K562 (cell line): ENCODE results near the gene ANXA3. TPM values are rescaled to one million over a fixed set of nuclear protein-coding genes. Genes with fewer than 3 reads are reported as not detected.

ENCODE experiments used
- ARID1B ChIP-seq: fragments of 450-650 bp; IDR thresholded peaks from 2 replicates; pipeline ENCODE4 v1.6.1; 2016; ENCODE audit warnings: antibody characterized with exemption, mild to moderate bottlenecking, inconsistent platforms
- CSDE1 ChIP-seq, 2 experiments: fragments of 450-650 bp; IDR thresholded peaks; 2 replicates each; pipeline ENCODE4 v1.6.1; 2016; ENCODE audit warnings: mild to moderate bottlenecking in 1 of 2
- GABPB1 ChIP-seq: sonication (generic); formaldehyde crosslinking; IDR thresholded peaks from 2 replicates; pipeline ENCODE4 v1.8.0; 2022; ENCODE audit warnings: mild to moderate bottlenecking, missing genetic modification reagents
- HCFC1 ChIP-seq: IDR thresholded peaks from 2 replicates; pipeline ENCODE4 v1.6.1; 2012; ENCODE audit warnings: low read depth, low read length, improper control_type of control experiment
- HDAC1 ChIP-seq, 2 experiments: fragments of 450-650 bp; IDR thresholded peaks; 2 replicates each; pipeline ENCODE4 v1.6.1; 2016 to 2017; ENCODE audit warnings: inconsistent platforms in 1 of 2, mild to moderate bottlenecking in 1 of 2, moderate library complexity in 1 of 2
- MAFK ChIP-seq: IDR thresholded peaks from 2 replicates; pipeline ENCODE4 v1.6.1; 2011; ENCODE audit warnings: low read length, improper control_type of control experiment
- NFRKB ChIP-seq: fragments of 450-650 bp; IDR thresholded peaks from 2 replicates; pipeline ENCODE4 v1.6.1; 2016; ENCODE audit warnings: low read depth
- POLR2A ChIP-seq: fragments of 450-650 bp; conservative IDR thresholded peaks from 2 replicates; pipeline ENCODE4 v1.6.1; 2016
- SMAD2 ChIP-seq: fragments of 150-350 bp; IDR thresholded peaks from 2 replicates; pipeline ENCODE4 v1.6.1; 2014; ENCODE audit warnings: low read depth, mild to moderate bottlenecking, low read length
- SMARCA4 ChIP-seq: fragments of 450-650 bp; IDR thresholded peaks from 2 replicates; pipeline ENCODE4 v1.6.1; 2016
- SMARCE1 ChIP-seq: fragments of 450-650 bp; IDR thresholded peaks from 2 replicates; pipeline ENCODE4 v1.7.1; 2016; ENCODE audit warnings: mild to moderate bottlenecking
- STAT5B ChIP-seq: fragments of 250-450 bp; sonication (Bioruptor Pico); IDR thresholded peaks from 2 replicates; pipeline ENCODE4 v1.8.0; 2021; ENCODE audit warnings: mild to moderate bottlenecking, inconsistent platforms
- THRAP3 ChIP-seq: fragments of 450-650 bp; IDR thresholded peaks from 2 replicates; pipeline ENCODE4 v1.6.1; 2016; ENCODE audit warnings: mild to moderate bottlenecking, inconsistent platforms, borderline replicate concordance
- U2AF2 ChIP-seq: fragments of 200-400 bp; formaldehyde crosslinking; optimal IDR thresholded peaks from 2 replicates; pipeline ENCODE3; 2017; ENCODE audit warnings: low read depth, mild to moderate bottlenecking, low read length
- ZBTB8A ChIP-seq: fragments of 450-650 bp; IDR thresholded peaks from 2 replicates; pipeline ENCODE4 v1.6.1; 2018; ENCODE audit warnings: mild to moderate bottlenecking, moderate library complexity; ENCODE audit not compliant: partially characterized antibody
- ZFP36 ChIP-seq: fragments of 150-350 bp; IDR thresholded peaks from 2 replicates; pipeline ENCODE4 v1.6.1; 2018; ENCODE audit warnings: low read length, low read depth; ENCODE audit not compliant: partially characterized antibody
- ZNF124 ChIP-seq: sonication (generic); formaldehyde crosslinking; IDR thresholded peaks from 2 replicates; pipeline ENCODE4 v1.8.1; 2022; ENCODE audit warnings: missing genetic modification reagents
- ZNF140 ChIP-seq: fragments of 250-450 bp; sonication (Bioruptor Pico); IDR thresholded peaks from 2 replicates; pipeline ENCODE4 v1.8.0; 2021; ENCODE audit warnings: moderate library complexity, mild to moderate bottlenecking, inconsistent platforms
- polyA plus RNA-seq, 8 experiments: library from polyadenylated mRNA; depleted of rRNA in 4 of 8; stranded (reverse) in 5 of 8; unstranded in 3 of 8; fragments of >200 nt; fragmentation: Nextera tagmentation in 2 of 8; fragmentation: Illumina TruSeq in 1 of 8; extraction: Ambion mirVana in 2 of 8; extraction: Trizol in 1 of 8; gene quantifications; 2 replicates each; pipeline versions ENCODE4 v1.2.1 to v1.2.3, GENCODE V29; 2011 to 2014; ENCODE audit warnings: inconsistent platforms in 1 of 8, missing spikeins in 1 of 8
- total RNA-seq, 7 experiments: library from RNA; depleted of rRNA in 6 of 7; stranded (reverse); fragments of >200 nt in 6 of 7; fragmentation: Illumina TruSeq in 2 of 7; extraction: Trizol in 2 of 7; gene quantifications; 2 replicates each; pipeline versions ENCODE4 v1.2.1 to v1.2.3, GENCODE V29; 2011 to 2021; ENCODE audit warnings: low replicate concordance in 1 of 7
- TF ChIP-seq, protein P1 (sequence below): fragments of 450-650 bp; formaldehyde crosslinking; IDR thresholded peaks from 2 replicates; pipeline ENCODE4 v1.4.0; 2020; ENCODE audit warnings: mild to moderate bottlenecking, moderate library complexity
- TF ChIP-seq, protein P2 (sequence below), 2 experiments: fragments of 450-650 bp; IDR thresholded peaks; 2 replicates each; pipeline ENCODE4 v1.6.1; 2016
- TF ChIP-seq, protein P3 (sequence below): fragments of 450-650 bp; IDR thresholded peaks from 2 replicates; pipeline ENCODE4 v1.7.0; 2016; ENCODE audit warnings: borderline replicate concordance
- TF ChIP-seq, protein P4 (sequence below): fragments of 250-450 bp; sonication (Bioruptor Pico); IDR thresholded peaks from 2 replicates; pipeline ENCODE4 v1.5.0; 2021; ENCODE audit warnings: mild to moderate bottlenecking, moderate library complexity

Gene ANXA3
- total and polyA plus RNA-seq, 9 of the 15 experiments (the other 6 are each of a cell fraction or from before 2014, with no cell fraction given): 6.3 to 15.5 (median 9.8) TPM

DNA sequence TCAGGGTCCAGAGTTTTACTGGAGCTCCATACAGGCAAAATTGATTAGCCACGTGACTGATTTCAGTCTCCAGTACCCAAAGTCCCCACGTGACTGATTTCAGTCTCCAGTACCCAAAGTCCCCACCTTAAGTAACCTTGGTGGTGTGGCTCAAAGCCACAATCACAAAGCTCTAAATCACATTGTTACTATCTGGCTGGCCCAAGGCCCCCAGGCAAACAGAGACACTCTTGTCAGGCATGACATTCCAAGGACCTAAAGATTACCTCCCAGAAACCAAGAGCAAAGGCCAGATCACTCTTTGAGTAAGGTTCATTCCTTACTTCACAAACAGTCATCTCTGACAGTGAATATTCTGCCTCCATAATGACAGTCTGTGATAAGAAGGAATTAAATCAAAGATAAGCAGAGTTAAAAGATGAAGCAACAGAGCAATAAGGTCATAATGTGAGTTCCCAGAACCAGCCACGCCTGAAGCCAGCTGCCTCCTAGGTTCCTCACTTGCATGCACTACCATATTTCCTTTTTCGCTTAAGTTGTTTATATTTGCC lies 78.5 kb downstream of the ANXA3 start (continued):
- TF ChIP-seq NFRKB (0 out of 2 replicates have a peak, but pooled peaks have one; percentile 61), MAFK (no peak), CSDE1 (IDR thresholded peaks at IDR 0.05) (no peak), ZNF124 (CRISPR knock-in tag) (no peak), SMAD2 (no peak), GABPB1 (CRISPR knock-in tag) (no peak; the same call in 1 of the 2 replicates), SMARCA4 (peak; percentile 61), SMARCE1 (peak; percentile 64), ZBTB8A (no peak), HCFC1 (no peak), THRAP3 (no peak), STAT5B (CRISPR knock-in tag) (no peak), ARID1B (peak; percentile 81), POLR2A (no peak), ZFP36 (peak; percentile 22), HDAC1 (IDR thresholded peaks at IDR 0.05) (peak in 1 of 2 experiments; percentile 71; a peak in 2 of 4 replicates), ZNF140 (no peak), U2AF2 (no peak)
- TF ChIP-seq, protein P1, sequence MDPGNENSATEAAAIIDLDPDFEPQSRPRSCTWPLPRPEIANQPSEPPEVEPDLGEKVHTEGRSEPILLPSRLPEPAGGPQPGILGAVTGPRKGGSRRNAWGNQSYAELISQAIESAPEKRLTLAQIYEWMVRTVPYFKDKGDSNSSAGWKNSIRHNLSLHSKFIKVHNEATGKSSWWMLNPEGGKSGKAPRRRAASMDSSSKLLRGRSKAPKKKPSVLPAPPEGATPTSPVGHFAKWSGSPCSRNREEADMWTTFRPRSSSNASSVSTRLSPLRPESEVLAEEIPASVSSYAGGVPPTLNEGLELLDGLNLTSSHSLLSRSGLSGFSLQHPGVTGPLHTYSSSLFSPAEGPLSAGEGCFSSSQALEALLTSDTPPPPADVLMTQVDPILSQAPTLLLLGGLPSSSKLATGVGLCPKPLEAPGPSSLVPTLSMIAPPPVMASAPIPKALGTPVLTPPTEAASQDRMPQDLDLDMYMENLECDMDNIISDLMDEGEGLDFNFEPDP (CRISPR knock-in tag): no peak
- TF ChIP-seq, protein P2, sequence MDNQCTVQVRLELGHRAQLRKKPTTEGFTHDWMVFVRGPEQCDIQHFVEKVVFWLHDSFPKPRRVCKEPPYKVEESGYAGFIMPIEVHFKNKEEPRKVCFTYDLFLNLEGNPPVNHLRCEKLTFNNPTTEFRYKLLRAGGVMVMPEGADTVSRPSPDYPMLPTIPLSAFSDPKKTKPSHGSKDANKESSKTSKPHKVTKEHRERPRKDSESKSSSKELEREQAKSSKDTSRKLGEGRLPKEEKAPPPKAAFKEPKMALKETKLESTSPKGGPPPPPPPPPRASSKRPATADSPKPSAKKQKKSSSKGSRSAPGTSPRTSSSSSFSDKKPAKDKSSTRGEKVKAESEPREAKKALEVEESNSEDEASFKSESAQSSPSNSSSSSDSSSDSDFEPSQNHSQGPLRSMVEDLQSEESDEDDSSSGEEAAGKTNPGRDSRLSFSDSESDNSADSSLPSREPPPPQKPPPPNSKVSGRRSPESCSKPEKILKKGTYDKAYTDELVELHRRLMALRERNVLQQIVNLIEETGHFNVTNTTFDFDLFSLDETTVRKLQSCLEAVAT (IDR thresholded peaks at IDR 0.05): no peak
- TF ChIP-seq, protein P3, sequence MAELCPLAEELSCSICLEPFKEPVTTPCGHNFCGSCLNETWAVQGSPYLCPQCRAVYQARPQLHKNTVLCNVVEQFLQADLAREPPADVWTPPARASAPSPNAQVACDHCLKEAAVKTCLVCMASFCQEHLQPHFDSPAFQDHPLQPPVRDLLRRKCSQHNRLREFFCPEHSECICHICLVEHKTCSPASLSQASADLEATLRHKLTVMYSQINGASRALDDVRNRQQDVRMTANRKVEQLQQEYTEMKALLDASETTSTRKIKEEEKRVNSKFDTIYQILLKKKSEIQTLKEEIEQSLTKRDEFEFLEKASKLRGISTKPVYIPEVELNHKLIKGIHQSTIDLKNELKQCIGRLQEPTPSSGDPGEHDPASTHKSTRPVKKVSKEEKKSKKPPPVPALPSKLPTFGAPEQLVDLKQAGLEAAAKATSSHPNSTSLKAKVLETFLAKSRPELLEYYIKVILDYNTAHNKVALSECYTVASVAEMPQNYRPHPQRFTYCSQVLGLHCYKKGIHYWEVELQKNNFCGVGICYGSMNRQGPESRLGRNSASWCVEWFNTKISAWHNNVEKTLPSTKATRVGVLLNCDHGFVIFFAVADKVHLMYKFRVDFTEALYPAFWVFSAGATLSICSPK: no peak
- TF ChIP-seq, protein P4, sequence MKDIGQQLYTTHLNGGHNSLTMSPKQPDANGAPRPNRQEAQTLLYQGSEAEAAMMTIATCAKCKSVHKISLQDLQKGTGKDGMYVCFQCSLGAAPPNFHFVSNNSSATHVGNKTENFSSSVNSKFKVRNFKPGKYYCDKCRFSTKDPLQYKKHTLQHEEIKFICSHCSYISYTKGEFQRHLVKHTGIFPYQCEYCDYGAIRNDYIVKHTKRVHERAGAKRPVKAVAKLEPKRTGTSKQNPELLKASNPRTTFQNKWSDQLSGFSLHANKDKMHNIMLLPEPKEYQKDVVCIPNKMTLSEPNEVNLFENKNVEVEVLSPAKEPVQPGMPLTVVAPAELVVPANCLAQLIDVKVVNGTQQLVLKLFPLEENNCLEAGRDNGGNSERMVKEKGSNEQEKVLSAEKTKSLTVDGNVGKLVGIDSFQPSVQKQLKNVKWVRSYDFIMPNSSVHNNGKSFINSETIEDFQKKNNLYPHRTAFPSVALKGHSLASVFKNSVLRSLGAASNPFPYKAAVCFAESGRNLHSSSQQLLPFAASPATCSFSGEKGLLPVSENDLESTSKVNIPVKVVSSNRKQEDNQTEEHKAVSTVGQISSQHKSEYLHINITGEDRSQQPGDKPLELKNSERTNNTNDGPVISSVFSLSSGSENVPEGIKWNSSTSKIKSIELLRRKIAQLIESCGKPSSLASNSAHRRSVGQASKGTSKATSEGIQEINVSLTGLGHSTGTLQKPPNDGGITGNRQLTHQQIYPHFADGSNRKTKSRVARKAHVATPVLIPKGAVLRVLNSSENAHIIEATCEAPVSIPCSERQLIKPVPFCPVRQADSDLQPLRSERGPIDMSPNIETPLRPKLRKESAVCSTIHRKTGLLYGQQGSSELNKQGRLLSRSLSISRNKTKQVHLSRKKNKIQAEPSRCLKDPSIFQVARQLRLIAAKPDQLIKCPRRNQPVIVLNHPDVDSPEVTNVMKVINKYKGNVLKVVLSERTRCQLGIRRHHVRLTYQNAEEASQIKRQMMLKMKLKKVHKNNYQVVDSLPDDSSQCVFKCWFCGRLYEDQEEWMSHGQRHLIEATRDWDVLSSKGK: no peak
